Central memory CD8-positive, alpha-beta T cell (primary cell): ENCODE results near the gene MORN1.
A peak's percentile ranks its signal among the peaks of the same experiment; 100 is the strongest.

ENCODE experiments used
- ATAC-seq: fragments of 150-1000 bp; cut with Tn5 transposase; replicated peaks from 2 replicates; pipeline ENCODE4 v1.10.0; 2022; ENCODE audit warnings: mild to moderate bottlenecking, moderate FRiP score, moderate number of reproducible peaks; ENCODE audit not compliant: poor library complexity, severe bottlenecking; ENCODE audit errors: extremely low read depth
- DNase-seq, 2 donors: peaks; one replicate each; pipeline ENCODE4 v3.0.0; 2021; ENCODE audit warnings: low spot score in 2 of 2
- H3K27ac Mint-ChIP-seq: one replicate; pipeline ENCODE4 v1.8.0; 2022; ENCODE audit warnings: low read depth, mild to moderate bottlenecking, moderate library complexity, mixed read lengths
- H3K27me3 Mint-ChIP-seq: one replicate; pipeline ENCODE4 v1.8.0; 2022; ENCODE audit warnings: mixed read lengths
- H3K36me3 Mint-ChIP-seq: one replicate; pipeline ENCODE4 v1.8.0; 2022; ENCODE audit warnings: mild to moderate bottlenecking, moderate library complexity, mixed read lengths; ENCODE audit not compliant: insufficient read depth
- H3K4me1 Mint-ChIP-seq: one replicate; pipeline ENCODE4 v1.8.0; 2022; ENCODE audit warnings: mixed read lengths
- H3K4me3 Mint-ChIP-seq: one replicate; pipeline ENCODE4 v1.8.0; 2022; ENCODE audit warnings: mild to moderate bottlenecking, moderate library complexity, mixed read lengths
- H3K9me3 Mint-ChIP-seq: one replicate; pipeline ENCODE4 v1.8.0; 2022; ENCODE audit warnings: mixed read lengths

Gene MORN1

DNA sequence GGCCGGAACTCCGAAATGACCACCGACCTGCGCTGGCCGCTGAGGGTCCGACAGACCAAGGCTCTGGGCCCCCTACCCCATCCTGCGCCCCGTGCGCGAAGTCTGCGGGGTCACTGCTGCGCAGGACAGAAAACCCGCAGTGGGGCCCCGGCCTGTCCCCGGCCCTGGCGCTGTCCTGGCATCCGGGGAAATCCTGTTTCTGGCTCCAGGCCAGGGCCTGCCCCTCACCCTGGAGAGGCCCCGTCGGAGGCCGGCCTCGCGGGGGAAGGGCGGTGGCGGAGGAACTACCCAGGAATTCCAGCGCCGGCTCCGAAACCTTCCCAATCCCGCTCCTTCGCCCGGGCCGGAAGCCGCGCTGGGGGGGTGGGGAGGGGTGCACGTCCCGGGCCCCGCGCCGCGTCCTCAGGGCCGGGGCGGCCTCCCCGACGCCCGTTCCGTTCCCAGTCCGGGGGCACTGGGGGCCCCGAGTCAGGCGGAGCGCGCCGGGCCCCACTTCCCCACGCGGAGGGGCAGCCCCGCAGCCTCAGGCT lies 77.0 kb downstream of the MORN1 start:
- no peaks in the 10 kb centered on the region for H3K27me3 Mint-ChIP-seq
- H3K4me3 Mint-ChIP-seq = peak overlapping the region; percentile 47
- no peaks in the 10 kb centered on the region for H3K9me3 Mint-ChIP-seq
- no peak overlapping the region for H3K27ac Mint-ChIP-seq
- H3K36me3 Mint-ChIP-seq = peaks cover 6% of the 10 kb centered on the region
- H3K4me1 Mint-ChIP-seq = peaks cover 12% of the 10 kb centered on the region
- ATAC-seq (peak; percentile 20), DNase-seq (no peak)

DNA sequence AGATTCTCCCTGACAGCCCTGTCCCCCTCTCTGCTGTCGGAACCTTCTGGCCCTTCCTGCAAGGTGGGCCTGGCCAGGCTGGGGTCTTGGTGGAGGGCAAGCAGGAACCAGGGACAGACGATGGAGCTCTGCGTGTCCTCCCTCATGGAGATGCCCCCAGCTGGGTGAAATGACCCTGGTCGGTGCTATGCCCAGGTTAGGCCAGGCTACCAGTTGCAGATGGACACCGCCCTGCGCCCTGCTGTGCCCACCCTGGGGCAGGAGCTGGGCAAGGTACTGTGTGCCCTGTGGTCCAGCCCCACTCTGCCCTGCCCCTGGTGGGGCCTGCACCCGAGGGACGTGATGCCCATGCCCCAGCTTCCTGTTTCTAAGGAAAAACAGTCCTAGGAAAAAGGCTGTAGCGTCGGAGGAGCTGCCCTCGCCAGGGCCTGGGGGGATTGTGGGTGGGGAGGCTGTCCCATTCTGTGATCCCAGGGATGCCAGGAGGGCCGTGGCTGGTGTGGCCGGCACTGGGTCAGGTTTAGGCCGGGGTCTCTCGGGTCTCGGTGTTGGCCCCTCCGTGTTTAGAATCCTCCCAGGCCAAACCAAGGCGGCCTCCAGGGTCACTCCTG lies 77.6 kb downstream of the MORN1 start:
- Mint-ChIP-seq H3K27me3 (no peaks in the 10 kb centered on the region), H3K36me3 (peaks cover 9% of the 10 kb centered on the region), H3K4me1 (peaks cover 12% of the 10 kb centered on the region), H3K9me3 (no peaks in the 10 kb centered on the region), H3K27ac (peak overlapping the region; percentile 59), H3K4me3 (peak overlapping the region; percentile 47)
- ATAC-seq = no peak
- DNase-seq = no peak

DNA sequence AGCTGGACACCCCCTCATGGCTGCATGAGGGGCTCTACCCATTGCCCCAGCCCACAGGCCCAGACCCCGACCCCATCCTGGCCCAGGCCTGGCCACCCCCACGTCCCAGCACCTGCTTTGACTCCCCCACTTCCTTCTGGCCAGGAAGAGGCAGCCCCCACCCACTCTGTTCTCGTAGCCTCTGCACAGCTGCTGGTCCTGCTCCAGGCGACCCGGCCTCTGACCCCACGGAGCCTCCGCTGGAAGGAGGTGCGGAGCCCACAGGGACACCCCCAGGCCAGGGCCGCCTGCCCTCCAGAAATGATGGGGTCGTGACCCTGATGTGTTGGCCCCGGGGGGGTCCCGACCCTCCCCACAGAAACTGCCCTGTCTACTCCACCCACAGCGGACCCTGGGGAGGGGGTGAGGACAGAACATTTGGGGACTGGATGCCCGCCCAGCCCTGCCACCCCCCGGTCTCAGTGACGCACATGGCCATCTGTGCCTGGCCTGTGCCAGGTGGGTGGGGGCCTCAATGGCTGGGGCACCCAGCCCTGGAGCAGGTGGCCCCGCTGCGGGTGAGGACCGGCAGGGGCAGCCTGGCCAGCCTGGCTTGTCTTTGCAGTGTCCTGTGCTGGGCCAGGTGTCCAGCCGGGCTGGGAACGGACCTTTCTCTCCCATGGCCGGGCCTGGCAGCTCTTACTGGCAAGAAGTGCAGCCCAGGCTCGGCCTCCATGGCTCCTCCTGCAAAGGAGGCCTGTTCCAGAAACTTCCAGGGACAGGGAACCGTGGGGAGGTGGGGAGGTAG lies 78.6 kb downstream of the MORN1 start:
- Mint-ChIP-seq H3K27ac (peak overlapping the region; percentile 59), H3K4me3 (peak overlapping the region; percentile 47)

DNA sequence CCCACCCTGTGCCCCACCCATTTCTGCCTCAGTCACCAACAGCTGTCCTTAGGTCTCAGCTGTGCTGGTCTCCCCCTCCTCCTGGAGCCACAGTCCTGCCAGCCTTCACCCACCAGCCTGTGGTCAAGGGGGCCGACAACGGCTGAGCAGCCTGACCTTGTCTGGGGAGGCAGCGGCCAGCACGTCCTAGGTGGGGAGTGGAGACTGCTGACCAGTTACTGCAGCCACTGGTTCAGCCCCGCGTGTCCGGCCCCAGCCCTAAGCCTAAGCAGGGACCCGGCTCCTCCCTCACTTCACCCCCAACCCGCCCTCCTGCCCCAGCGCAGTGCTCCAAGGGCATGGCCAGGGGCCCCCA lies 79.2 kb downstream of the MORN1 start:
- ATAC-seq (no peak), DNase-seq (no peak)
- H3K4me1 Mint-ChIP-seq = peaks cover 16% of the 10 kb centered on the region
- peak overlapping the region; percentile 59 for H3K27ac Mint-ChIP-seq
- H3K9me3 Mint-ChIP-seq = no peaks in the 10 kb centered on the region
- H3K4me3 Mint-ChIP-seq = no peak overlapping the region
- no peaks in the 10 kb centered on the region for H3K27me3 Mint-ChIP-seq
- H3K36me3 Mint-ChIP-seq = peaks cover 25% of the 10 kb centered on the region

More for the DNA sequence above, 78.6 kb downstream of the MORN1 start:
- Mint-ChIP-seq H3K4me1 (peaks cover 14% of the 10 kb centered on the region), H3K9me3 (no peaks in the 10 kb centered on the region), H3K36me3 (peaks cover 20% of the 10 kb centered on the region), H3K27me3 (no peaks in the 10 kb centered on the region)
- no peak for ATAC-seq
- no peak for DNase-seq

DNA sequence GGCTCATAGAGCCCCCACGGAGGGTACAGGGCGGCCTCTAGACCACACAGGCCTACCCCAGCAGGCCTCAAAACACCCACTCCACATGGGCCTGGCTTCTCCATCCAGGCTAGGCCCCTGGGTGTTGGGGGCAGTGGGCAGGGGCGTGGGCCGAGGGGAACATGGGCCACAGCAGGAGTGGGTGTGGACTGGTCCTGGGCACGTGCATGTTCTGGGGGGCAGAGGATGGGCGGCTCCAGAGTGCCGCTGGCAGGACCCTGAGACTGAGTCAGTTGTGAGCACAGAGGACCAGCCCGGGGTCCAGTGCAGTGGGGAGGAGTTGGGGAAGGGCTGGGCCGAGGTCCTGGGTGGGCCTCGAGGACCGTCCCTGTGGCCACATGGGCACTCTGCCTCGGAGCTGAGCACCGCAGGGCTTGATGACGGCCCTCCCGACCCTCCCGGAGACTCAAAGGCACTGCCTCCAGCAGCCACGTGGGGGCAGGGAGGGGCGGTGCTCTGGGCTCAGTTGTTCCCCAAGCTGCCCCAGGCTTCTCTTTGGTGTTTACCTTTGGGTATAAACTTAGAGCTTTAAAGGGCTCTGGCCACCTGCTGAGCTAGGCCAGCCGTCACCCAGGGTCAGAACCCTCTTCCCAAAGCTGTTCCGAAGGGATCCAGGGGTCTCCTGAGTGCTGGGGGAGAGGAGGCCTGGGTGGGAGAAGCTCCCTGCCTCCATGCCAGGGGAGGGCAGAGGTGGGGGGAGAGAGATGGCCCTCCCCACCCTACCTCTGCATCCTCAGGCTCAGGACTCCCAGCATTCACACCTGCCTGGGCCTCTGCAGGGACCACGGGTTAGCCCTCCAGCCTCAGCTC lies 79.9 kb downstream of the MORN1 start:
- peak overlapping the region; percentile 47 for H3K4me3 Mint-ChIP-seq
- no peaks in the 10 kb centered on the region for H3K9me3 Mint-ChIP-seq
- peaks cover 30% of the 10 kb centered on the region for H3K36me3 Mint-ChIP-seq
- H3K4me1 Mint-ChIP-seq = peaks cover 16% of the 10 kb centered on the region
- H3K27ac Mint-ChIP-seq = peak overlapping the region; percentile 84
- no peaks in the 10 kb centered on the region for H3K27me3 Mint-ChIP-seq
- ATAC-seq (peak; percentile 49), DNase-seq (peak in 1 of 2 donors; percentile 57)

DNA sequence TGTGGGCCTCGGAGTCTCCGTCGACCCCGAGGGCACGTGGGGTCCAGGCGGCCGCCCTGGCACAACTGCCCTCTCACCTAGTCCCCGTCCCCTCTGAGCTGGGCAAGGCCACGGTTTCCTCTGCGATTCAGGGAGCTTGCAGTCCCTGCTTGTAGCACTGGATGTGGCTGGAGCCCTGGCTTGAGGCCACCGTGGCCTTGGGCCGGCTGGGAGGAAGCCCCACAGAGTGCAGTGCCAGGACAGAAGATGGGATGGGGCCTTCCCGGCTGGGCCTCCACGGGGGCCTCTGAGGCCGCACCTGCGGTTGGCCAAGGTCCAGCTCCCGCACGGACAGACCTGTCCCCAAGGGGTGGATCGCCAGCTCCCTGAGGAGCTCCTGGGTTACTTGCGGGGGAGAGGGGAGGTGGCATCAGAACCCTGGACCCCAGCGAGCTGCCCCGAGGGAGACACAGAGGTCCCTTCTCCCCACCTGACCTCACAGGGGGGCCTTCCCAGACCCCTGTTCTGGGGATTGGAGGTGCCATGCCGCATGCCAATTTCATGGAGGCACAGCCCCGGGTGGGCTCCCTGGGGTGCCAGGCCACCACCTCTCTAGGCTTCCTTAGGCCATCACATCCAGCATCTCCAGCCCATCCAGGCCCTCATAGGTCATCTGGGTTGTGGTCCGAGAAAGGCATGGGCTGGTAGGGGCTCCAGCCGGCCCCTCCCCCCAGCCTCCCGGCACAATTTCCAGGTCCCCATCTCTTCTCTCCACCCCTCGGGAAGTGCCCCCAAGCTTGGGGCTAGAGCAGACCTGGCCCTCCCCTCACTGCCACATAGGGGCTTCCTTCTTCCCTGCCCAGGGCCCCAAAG lies 80.8 kb downstream of the MORN1 start:
- peak overlapping the region; percentile 84 for H3K27ac Mint-ChIP-seq
- peaks cover 37% of the 10 kb centered on the region for H3K36me3 Mint-ChIP-seq

DNA sequence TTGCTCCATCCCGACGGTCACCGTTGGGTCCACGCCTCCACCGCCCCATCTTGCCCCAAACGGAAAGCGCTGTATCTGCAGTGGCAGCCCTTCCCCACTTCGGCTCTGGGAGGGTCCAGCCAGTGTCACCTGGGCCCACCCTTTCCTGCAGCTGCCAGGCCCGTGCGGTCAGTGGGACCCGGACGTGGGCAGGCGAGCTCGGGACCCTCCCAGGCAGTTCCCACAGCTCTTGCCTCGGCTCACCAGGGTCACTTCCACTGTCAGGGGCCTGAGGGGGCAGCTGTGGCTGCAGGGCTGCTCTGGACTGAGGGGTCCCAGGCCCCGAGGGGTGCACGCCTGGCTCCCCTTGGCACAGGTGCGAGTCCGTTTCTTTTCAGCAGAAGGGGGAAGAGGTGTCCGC lies 82.5 kb downstream of the MORN1 start:
- Mint-ChIP-seq H3K36me3 (peaks cover 44% of the 10 kb centered on the region), H3K27me3 (no peaks in the 10 kb centered on the region), H3K9me3 (no peaks in the 10 kb centered on the region), H3K4me1 (peaks cover 25% of the 10 kb centered on the region), H3K4me3 (no peak overlapping the region), H3K27ac (no peak overlapping the region)
- no peak for DNase-seq
- ATAC-seq = no peak

More for the DNA sequence above, 80.8 kb downstream of the MORN1 start:
- Mint-ChIP-seq H3K4me1 (peaks cover 17% of the 10 kb centered on the region), H3K27me3 (no peaks in the 10 kb centered on the region), H3K9me3 (no peaks in the 10 kb centered on the region), H3K4me3 (peak overlapping the region; percentile 47)
- DNase-seq (no peak), ATAC-seq (no peak)

DNA sequence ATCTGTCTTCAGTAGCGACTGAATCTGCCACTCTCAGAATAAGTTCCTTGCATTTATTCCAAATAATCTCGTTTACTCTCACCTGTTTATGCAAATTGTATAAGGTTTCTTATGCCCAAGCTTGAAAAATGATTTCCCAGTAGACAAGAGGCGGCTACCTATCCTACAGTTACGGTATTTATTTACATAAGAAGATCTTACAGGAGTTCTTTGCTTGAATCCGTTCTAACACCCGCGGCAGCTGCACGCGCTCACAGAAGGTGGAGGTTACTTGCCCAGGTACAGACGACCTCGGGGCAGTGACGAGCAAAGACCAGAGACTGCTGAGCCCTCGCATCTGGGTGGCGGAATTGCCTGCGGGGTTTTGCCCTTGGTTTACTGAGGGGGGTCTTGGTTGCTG lies 83.4 kb downstream of the MORN1 start:
- H3K27ac Mint-ChIP-seq = peak overlapping the region; percentile 59
- H3K4me3 Mint-ChIP-seq = no peak overlapping the region
- H3K36me3 Mint-ChIP-seq = peaks cover 43% of the 10 kb centered on the region

DNA sequence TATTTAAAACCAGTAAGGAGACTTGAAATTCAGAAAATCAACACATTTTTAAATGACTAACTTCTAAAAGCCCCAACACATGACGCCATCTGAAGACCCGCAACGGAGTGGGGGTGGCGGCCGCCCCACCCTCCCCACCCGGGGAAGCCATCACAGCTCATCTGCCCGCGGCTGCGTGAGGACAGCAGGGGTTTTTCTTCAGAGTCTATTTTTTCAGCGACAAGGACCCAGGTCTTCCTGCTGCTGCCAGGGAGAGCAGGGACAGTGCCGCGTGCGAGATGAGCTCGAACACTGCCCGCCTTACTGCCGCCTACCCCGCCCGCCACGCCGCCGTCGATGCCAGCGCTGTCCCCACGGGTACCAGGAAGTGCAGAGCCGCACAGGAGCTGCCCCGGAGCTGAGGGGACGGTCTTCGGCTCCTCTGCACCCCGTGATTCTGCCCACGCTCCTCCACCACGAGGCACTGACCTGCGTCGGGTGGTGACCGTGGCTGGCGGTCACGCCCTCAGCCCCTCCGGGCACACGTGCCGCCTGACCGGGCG lies 84.2 kb downstream of the MORN1 start:
- Mint-ChIP-seq H3K9me3 (no peaks in the 10 kb centered on the region), H3K27me3 (no peaks in the 10 kb centered on the region), H3K36me3 (peaks cover 43% of the 10 kb centered on the region), H3K4me1 (peaks cover 17% of the 10 kb centered on the region), H3K27ac (no peak overlapping the region), H3K4me3 (no peak overlapping the region)
- ATAC-seq = no peak
- DNase-seq = no peak

More for the DNA sequence above, 83.4 kb downstream of the MORN1 start:
- H3K9me3 Mint-ChIP-seq = no peaks in the 10 kb centered on the region
- ATAC-seq = no peak
- no peak for DNase-seq
- H3K27me3 Mint-ChIP-seq = no peaks in the 10 kb centered on the region
- H3K4me1 Mint-ChIP-seq = peaks cover 17% of the 10 kb centered on the region

DNA sequence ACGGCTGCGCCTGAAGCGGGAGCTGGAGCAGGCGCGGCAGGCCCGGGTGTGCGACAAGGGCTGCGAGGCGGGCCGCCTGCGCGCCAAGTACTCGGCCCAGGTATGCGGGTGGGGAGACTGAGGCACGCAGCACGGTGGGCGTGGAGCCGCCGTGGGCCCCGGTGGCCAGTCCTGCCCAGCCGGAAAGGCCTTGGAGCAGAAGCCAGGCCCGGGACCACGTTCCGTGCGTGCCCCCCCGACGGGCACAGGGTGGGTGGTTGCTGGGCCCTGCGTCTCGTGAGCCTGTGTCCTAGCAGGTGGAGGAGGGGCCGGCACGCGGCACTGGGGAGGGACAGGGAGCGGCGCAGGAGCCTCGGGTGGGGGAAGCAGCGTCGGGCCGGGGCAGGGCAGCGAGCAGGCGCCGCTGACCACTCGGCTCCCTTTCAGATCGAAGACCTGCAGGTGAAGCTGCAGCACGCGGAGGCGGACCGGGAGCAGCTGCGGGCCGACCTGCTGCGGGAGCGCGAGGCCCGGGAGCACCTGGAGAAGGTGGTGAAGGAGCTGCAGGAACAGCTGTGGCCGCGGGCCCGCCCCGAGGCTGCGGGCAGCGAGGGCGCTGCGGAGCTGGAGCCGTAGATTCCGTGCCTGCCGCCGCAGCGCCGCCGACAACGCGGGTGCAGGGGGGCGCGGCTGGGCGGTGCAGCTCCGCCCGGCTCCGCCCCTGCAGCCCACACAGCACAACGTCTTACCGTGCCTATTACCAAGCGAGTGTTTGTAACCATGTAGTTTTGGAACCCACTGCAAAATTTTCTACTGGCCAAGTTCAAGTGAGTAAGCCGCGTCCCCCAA lies 85.0 kb downstream of the MORN1 start:
- H3K4me3 Mint-ChIP-seq = no peak overlapping the region
- H3K27me3 Mint-ChIP-seq = no peaks in the 10 kb centered on the region
- H3K4me1 Mint-ChIP-seq = peaks cover 21% of the 10 kb centered on the region
- H3K27ac Mint-ChIP-seq = peak overlapping the region; percentile 95
- peaks cover 49% of the 10 kb centered on the region for H3K36me3 Mint-ChIP-seq
- no peaks in the 10 kb centered on the region for H3K9me3 Mint-ChIP-seq
- DNase-seq = no peak
- ATAC-seq = no peak
